ENCODE data around the gene DSE.

DSE gene

DNA sequence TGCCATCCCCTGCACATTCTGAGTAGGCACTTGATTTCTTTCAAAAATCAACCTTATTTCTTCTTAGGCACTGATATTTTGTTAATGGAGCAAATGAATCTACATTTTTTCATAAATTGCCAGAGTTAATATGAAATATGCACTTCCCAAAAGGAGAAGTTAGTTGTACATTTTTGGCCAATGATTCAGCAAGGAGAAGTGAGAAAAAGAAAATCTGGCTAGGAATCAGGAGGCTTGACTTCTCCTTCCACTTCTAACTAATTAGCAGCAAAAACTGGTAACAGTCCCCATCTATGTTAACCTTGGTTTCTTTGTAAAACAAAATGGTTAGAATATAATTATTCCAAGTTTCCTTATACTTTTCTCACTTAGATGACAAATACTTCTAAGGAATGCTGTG lies 7.0 kb upstream of the DSE start:
- no peak for DNase-seq

DNA sequence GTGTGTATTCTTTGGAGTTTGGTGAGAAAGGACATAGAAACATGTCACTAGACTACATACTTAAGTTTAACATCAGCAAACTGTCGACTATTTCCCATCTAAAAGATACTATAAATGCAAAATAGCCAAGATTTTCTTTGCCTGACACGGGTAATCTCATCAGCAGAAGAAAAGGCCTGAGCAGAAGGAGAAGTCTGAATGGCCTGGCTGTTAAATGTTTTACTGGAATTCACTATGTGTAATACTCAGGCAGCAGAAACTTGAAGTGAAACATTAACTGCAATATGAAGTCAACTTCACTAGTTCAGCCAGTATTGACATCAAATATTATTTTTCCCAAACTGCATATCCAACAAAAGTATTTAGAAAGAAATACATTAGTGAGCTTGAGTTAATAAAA lies 6.4 kb upstream of the DSE start:
- DNase-seq, result no peak

DNA sequence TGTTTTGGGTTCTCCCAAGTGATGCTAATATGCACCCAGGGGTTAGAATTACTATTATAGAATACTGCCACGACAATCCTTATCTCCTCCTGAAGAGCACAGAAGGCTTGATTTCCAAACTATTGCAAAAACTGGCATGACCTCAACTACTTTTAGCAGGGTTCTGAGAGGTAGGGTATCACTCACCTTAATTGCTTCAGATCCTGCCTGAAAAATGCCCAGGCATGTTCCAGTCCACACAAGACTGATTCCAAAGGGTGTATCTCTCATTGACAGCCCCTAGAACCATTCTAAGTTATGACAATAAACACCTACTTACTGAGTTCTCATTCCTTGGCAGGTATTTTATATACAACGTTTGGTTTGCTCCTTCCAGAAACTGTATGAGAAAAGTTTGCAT lies 5.0 kb upstream of the DSE start:
- DNase-seq, result no peak

DNA sequence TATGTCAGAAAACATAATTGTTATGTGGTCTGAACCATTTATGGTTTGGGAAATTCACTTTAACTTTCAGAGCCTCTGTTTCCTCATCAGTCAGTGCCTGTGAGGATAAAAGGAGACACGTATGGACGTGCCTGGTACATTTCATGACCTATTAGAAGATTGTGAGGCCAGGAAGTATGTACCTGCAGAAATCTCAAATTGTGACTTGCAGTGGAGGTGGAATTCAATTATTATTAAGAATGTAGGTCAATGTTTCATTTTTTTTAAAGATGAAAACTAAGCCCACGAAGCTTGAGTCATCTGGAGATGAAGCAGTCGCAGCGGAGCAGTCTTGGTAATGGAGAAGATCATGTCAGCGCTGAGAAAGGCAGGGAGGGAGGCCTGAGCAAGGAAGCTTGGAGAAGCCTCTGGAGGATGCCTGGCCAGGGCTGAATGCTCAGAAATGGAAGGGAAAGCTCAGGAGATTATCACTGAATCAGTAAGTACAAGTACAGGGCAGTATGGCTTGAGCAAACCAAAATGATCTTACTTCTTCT lies 3.9 kb upstream of the DSE start:
- DNase-seq, result no peak

DNA sequence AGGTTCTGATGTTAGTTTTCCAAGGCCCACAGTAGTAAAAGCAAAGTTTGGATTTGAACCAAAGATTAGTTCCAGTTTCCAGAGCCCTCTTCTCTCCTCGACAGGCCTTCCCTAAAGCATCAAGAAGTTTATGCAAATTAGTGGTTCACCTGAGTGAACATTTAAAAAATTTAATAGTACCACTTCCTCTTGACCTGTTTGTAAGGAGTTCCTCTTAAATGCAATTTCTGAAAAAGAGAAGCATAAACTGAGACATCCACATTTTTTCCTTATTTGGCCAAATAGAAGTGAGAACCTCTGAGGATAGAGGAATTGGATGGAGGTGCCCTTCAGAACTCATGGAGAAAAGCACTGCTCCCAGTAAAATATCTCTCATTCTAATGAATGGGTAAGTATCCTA lies 1.2 kb upstream of the DSE start:
- DNase-seq, result no peak

DNA sequence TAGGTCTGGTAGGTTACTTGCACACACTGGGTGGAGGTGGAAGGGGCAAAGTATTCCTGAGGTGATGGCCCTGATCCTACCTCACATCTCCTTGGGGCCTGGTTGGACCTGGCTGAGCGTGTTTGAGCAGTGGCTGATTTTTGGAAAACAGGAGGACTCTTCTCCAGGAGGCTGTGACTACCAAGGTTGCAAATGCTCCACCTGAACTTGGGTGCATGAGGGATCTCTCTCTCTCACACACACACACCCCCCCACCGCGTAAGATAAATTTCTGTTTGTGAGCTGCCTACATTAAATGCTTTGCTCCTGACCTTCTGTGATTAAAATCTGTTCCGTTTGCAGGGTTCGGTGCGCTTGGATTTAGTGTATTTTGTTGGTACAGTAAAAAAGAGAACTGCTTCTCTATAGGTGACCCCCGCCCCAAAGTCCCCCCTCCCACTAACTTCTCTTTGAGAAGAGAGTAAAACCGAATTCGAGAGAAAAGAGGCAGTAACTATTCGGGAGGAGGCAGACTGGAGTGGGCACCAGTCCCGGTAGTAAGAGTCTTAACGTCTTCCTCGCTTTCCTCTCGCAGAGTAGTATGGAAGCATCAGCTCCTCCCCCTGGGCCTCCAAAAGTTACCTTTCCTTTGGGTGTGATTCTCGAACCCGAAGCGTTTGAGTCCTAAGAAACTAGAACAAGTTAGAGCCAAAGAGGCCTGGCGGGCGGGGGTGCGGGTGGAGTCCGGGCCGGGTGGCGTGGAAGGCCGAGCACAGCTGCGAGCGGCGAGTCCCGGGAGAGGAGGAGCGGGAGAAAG lies 585 bp upstream of the DSE start:
- DNase-seq, result no peak

DNA sequence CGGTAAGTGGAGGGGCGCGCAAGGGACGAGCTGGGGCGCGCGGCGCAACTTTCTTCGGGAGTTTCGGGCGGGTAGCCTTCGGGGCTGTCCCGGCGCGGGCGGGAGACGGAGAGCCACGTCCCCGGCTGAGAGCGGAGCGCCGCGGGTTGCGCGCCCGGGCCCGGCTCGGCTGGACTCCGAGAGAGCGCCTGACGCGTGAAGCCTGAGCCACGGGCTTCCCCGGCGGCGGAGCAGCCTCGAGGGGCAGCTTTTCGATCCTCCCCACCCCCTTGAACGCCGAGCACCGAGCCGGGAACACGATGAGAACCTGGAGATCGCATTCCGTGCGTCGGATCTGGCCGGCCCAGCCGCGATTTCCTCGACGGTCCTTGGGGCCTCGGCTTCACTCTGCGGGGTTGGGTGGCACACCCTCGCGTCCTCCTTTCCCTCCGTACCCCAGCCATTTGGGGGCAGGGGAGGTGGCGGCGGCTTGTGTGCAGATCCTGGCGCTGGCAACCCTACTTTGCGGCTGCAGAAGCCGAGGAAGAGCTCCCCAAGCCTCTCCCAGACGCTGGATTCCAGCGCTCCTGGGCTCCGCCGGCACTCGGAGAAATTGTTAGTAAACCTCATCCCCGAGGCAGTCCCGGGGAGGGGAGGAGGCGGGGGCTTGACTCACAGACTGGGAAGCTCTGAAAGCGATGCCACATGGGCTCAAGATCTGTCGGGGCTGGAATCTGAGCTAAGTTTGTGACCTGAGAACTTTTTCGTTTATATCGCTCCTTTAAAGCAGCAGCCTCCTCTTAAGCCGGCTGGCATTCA lies 572 bp downstream of the DSE start:
- no peak for DNase-seq

DNA sequence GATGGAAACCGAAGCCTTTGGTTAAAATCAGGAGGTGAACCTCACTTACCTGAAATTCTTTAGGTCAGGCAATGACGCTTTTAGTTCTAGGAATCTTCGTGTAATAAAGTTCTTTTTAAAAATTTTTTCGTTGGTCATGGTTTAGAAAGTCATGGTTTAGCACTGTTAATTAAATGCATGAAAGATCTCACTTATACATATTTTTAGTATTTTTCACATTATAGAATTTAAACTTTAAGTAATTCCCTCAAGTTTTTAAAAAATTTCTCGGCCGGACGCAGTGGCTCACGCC lies 1.1 kb downstream of the DSE start:
- no peak for DNase-seq

DNA sequence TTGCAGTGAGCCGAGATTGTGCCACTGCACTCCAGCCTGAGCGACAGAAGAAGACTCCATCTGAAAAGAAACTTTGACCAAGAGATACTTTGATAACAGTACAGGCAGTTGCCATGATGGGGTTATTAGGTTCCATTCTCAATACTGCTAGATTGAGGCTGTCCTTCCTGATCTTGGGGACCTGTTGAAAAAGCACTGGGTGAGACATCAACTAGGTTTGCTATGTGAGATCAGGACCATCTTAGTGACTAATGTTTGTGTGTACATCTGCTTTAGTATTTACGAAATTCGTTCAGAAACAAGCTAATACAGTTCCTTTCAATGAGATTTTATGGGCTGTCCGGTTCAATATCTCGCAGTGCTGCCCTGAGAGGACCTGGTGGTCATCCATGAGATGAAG lies 2.6 kb downstream of the DSE start:
- no peak for DNase-seq

DNA sequence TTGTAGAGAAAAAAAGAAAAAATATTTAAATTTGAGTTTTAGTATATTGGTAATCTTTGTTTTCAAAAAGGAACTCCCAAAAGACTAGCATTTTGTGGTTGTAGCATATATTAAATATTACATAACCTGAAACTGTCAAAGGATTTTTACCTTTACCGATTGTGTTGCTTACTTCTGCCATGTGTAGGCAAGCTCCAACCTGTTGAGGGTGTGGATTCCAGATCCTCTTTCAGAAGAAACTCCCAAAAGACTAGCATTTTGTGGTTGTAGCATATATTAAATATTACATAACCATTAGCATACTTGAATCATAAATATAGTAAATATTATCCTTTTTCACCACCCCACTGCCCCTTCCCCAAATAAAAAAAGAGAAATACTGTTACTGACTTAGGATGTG lies 3.2 kb downstream of the DSE start:
- no peak for DNase-seq

DNA sequence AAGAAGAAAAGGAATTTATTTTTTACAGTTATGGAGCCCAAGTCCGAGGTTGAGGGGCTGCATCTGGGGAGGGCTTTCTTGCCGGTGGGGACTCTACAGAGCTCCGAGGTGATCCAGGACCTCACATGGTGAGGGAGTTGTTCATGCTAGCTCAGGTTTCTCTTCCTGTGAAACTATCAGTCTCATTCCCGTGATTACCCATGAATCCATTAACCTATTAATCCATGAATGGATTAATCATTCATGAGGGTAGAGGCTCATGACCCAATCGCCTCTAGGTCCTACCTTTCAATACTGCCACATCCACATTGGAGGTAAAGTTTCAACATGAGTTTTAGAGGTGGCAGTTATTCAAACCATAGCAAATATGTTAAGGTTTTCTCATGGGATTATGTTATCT lies 3.8 kb downstream of the DSE start:
- DNase-seq, result no peak

DNA sequence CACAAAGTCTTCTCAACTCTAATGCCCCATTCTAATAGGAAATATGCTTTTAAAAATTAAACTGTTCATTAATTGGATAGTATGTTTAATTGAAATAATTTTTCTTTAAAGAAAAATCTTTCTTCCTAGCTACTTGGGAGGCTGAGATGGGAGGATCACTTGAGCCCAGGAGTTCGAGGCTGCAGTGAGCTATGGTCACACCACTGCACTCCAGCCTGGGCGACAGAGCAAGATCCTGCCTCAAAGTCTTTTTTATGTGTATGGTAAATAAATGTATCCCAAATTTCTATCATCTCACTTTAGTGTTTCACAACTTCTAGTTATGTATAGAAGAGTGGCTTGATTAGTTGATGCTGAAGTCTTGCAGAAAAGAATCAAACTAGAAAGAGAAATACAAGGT lies 4.5 kb downstream of the DSE start:
- DNase-seq, result no peak

DNA sequence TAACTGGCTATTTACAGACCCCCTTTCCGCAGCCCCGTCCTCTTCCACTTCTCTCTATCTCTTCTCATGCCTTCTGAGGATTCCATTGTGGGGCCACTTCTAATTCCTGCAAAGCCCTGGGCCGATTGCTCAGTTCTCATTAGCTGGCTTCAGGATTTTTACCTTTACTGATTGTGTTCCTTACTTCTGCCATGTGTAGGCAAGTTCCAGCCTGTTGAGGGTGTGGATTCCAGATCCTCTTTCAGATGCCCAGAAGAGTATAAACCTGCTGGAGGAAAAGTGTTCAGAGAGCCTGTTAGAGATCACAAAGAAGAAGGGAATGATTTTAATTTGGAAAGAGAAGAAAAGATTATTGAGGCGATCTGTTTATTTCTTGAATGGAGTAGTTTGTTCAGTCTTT lies 5.4 kb downstream of the DSE start:
- no peak for DNase-seq

DNA sequence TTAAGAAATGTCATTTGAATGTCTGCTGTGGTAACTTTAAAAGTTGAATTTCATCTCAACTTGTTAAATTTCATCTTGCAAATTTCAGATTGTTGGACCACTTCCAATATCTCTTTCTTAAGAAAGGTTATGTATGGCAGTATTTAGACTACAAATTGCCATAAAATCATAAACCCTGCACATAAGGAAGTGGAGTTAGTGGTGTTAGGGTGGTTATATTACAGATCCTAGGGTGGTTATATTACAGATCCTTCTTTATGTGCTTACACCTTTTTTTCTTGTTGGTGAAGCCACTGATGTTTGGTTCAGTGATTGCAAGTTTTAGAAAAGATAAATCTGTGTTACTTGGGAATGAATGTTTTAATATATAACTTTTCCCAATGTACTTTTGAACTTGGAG lies 9.0 kb downstream of the DSE start:
- DNase-seq, result no peak

DNA sequence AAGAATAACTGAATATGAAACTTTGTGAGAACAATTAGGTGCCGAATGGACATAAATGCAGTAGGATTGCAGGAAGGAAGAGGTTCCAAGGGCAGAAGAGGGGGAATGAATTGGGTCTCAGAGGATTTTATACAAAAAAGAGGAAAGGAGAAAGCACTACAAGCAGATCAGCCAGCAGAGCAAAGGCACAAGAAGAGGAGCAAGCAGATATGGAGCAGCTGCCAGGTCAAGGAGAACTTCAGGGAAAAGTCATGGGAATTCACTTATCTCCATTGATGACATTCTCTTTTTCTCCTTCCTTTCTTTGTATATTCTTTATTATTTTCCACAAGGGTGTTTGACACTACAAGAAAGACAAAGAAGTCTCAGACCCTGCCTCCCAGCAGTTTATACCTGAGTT lies 9.6 kb downstream of the DSE start:
- DNase-seq, result no peak

DNA sequence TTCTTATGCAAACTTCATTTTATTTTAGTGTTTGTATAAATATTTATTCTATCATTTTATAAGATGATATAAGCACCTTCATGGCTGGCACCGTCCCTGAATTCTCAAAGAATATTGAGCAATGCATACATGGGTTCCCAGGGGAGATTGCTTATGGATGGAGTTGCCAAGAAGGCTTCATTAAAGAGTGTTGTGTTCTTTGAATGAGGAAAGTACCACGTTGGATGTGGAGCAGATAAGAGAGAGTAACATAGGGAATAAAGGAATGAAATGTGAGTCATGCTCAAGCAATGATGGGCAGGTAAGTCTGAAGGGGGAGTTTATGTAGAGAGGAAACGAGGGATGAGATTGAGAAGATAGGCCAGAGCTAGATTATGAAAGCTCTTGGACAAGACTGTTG lies 10.3 kb downstream of the DSE start:
- DNase-seq, result no peak

DNA sequence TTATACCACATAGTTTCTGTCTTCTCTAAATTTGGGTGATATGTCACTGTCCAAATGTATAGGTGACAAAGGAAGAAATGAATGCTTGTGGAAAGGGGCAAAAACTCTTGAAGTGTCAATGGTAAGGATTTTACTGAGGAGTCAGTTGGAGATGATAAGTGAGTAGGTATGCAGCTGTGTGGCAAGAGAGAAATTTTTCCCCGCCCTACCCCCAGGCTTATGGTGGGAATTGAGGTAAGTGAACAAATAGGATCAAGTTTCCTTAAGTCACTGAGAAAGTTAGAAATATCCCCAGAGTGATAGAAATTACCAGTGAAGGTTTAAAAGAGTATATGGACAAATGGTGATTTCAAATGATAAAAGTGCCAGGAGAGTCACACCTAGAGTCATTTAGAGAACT lies 11.8 kb downstream of the DSE start:
- DNase-seq, result no peak

DNA sequence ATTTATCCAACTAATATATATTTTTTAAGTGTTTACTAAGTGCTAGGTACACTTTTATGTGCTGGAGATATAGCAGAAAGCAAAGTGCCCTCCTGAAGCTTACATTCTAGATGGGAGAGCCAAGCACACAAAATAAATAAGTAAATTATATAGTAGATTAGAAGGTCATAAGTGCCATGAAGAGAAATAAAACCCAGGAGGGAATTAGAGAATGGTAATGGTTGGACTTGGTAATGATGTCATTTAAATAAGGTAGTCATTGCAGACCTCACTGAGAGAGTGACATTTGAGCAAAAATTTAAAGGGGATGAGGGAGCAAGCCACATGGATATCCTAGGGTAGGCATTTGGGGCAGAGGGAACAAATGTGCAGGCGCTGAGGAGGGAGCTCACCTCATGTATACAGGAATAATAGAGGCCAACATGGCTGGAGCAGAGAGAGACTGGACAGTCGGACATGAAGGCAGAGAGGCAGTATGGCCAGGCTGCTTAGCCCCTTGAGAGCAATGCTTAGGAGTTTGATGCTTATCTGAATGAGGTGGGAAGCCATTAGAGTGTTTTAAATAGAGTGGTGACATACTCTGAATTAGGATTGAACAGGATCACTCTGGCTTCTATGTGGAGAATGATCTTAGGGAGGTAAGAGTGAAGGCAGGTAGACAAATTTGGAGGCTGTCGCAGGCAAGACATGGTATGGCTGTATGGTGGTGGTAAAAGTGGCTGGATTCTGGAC lies 14.1 kb downstream of the DSE start:
- DNase-seq, result no peak

DNA sequence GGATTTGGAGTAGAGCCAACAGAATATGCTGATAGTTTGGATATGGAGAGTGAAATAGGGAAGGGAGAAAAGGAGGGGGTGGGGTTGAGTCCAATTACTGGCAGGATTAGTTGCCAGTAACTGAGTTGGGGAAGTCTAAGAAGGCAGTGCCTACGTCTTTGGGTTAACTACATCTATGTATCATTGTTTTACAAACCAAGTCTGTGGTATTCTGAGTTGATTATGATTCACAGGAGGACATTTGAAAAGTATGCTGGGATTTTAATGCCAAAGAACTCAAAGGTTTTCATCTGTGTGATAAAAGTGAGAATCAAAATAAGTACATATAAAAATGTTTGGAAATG lies 14.7 kb downstream of the DSE start:
- no peak for DNase-seq

DNA sequence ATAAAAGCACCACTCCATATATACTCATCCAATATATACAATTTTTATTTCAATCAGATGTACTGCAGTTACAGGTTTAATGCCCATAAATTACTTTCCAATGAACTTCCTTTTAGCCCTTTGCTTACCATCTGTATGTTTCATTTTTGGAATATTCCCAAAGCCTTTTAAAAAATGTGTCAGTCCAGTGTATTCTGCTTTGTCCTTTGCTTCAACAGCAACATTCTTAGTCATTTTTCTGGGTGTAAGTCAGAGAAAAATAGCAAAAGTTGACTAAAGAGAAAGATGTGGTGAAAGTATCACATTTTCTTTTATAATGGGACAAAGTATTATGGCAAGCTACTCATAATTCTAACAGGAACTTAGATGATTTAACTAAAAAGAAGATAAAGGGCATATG lies 15.2 kb downstream of the DSE start:
- no peak for DNase-seq

DNA sequence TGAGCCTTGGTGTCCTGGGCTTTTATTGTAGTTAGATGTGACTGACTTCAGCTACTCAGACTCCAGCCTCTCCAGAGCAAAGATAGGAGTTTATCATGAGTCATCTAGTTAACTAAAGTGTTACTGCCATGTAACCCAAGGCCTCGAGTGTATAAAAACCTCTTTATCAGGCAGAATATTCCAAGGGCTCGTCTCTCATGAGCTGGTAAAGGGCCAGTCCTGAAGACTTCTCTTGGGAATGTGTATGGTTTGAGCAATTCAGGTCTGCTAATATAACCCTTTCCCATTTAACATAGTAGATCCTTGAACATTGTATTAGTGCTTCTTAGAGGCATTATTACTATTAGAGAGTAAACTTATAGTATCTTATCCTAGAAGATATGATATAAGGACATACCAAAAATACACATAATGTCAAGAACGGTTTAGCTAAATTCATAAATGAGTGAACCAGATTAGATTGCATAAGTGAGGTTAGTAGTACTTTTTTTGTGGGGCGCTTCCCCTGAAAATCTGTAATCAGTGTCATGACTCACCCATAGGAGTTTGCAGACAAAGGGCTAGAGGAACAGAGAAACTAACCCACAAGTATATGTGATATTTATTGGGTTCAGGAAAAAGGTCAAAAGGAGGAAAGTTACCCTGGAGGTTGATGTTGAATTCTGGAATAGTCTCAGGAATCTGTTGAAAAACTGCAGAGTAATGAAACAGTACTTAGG lies 16.0 kb downstream of the DSE start:
- no peak for DNase-seq

DNA sequence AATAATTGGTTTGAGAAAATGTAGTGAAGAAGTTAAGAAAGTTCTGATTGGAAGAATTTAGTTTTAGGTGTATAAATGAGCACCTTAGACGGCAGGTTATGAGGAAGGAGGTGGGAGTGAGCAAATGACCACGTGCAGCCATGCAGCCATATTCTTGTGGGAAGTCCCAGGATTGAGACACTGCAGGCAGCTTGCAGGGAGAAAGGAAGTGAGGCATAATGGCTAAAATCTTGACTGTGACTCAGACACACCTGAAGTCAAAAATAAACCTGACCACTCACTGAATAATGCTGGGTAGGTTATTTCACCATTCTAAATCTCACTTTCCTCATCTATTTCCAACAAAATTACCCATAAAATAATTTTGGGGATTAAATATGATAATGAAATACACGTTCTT lies 16.6 kb downstream of the DSE start:
- no peak for DNase-seq

DNA sequence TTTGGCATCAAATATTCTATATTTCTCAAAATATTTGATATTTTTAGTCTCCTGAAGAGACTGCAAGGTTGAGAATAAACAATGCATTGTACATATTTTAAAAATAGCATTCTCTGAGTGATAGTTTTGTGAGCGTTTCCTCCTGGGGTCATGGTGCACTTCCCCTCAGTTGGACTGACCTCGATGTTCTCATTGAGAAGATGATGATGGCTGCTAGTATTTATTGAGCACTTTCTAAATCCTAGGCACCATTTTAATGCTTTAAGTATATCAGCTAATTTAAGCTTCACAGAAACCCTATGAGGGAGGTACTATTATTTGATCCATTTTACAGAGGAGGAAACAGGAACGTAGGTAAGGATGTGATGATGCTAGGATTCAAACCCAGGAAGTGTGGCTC lies 18.2 kb downstream of the DSE start:
- DNase-seq, result no peak
